GM19193 (cell line): Measurements from ENCODE around the gene SLC25A22.
A peak's percentile ranks its signal among the peaks of the same experiment; 100 is the strongest.

Experiments
- POLR2A ChIP-seq: IDR thresholded peaks from 4 replicates; pipeline ENCODE4 v1.6.1; 2011; ENCODE audit not compliant: insufficient read depth, insufficient read length; ENCODE audit errors: extremely low read depth

The SLC25A22 gene

GRCh38 chr11:748007-748359 lies 50.1 kb downstream of the SLC25A22 start:
- no peak for TF ChIP-seq POLR2A

- TF ChIP-seq POLR2A, result peak; percentile 76
Measured at GRCh38 chr11:747158-748006, 50.7 kb downstream of the SLC25A22 start, which contains the start of gene TALDO1. Gene TALDO1, plus strand, starts transcription at chr11:747464. Its CDS starts 18 bp downstream, at chr11:747482.

- no peak for TF ChIP-seq POLR2A
Measured at GRCh38 chr11:746289-747157, 51.6 kb downstream of the SLC25A22 start.

- TF ChIP-seq POLR2A, result no peak
Measured at GRCh38 chr11:745428-745827, 52.7 kb downstream of the SLC25A22 start.

- no peak for TF ChIP-seq POLR2A
Measured at GRCh38 chr11:742571-743201, 55.4 kb downstream of the SLC25A22 start.

- no peak for TF ChIP-seq POLR2A
Measured at GRCh38 chr11:742156-742546, 55.9 kb downstream of the SLC25A22 start.
